ENCODE data around the gene MTMR3.
"Not testable (repeated sequence)": the region's sequence is repeated elsewhere in the genome, so short reads cannot be mapped to it uniquely, and the experiment has no call there.

MTMR3 gene

GRCh38 chr22:29860006-29860766 lies 22.8 kb upstream of the MTMR3 start:
- Histone ChIP-seq H3K9ac (no peak overlapping the region), H3K27ac (peak overlapping the region in 1 of 11 experiments; percentile 39; a peak in 2 of 22 replicates), H3K36me3 (no peaks in the 10 kb centered on the region), H3K27me3 (no peaks in the 10 kb centered on the region), H4K20me1 (no peaks in the 10 kb centered on the region), H3K4me3 (no peak overlapping the region), H3K4me2 (peak overlapping the region in 6 of 11 experiments; percentile 1 to 54 (median 35); a peak in 8 of 22 replicates), H3K4me1 (peaks cover 0 to 15% (median 5%) of the 10 kb centered on the region in 10 experiments; a peak in 9 of 20 replicates), H3K9me3 (replicated peaks in 1 of 11) (0 out of 22 replicates have a peak, but pooled peaks cover 0 to 4% (median 0%) of the 10 kb centered on the region in 11 experiments)
- TF ChIP-seq Cebpa-rat (IDR thresholded peaks at IDR 0.05): no peak

- no peak overlapping the region for H3K4me2 ChIP-seq
- H3K27ac ChIP-seq: no peak overlapping the region
- H4K20me1 ChIP-seq: no peaks in the 10 kb centered on the region
- H3K36me3 ChIP-seq: no peaks in the 10 kb centered on the region
- no peak overlapping the region for H3K4me3 ChIP-seq
- H3K9ac ChIP-seq: no peak overlapping the region
- no peak for TF ChIP-seq Cebpa-rat (IDR thresholded peaks at IDR 0.05)
- peaks cover 0 to 15% (median 5%) of the 10 kb centered on the region in 10 experiments; a peak in 9 of 20 replicates for H3K4me1 ChIP-seq
- H3K9me3 ChIP-seq (replicated peaks in 1 of 11): 0 out of 22 replicates have a peak, but pooled peaks cover 0 to 4% (median 0%) of the 10 kb centered on the region in 11 experiments
- H3K27me3 ChIP-seq: no peaks in the 10 kb centered on the region
These were observed 21.2 kb upstream of the MTMR3 start for GRCh38 chr22:29861672-29862297.

GRCh38 chr22:29865572-29865971 lies 17.4 kb upstream of the MTMR3 start:
- H3K9ac ChIP-seq; H3K9me3 ChIP-seq (replicated peaks in 1 of 11); H3K27me3 ChIP-seq; H3K4me2 ChIP-seq; H3K36me3 ChIP-seq; H3K4me3 ChIP-seq; H4K20me1 ChIP-seq; H3K4me1 ChIP-seq; H3K27ac ChIP-seq: not testable (repeated sequence)

GRCh38 chr22:29867260-29867659 lies 15.7 kb upstream of the MTMR3 start:
- Histone ChIP-seq H3K36me3 (no peaks in the 10 kb centered on the region), H3K27ac (no peak overlapping the region), H3K4me3 (no peak overlapping the region), H3K9me3 (replicated peaks in 1 of 11) (no peaks in the 10 kb centered on the region), H3K27me3 (no peaks in the 10 kb centered on the region), H3K4me2 (no peak overlapping the region), H4K20me1 (no peaks in the 10 kb centered on the region), H3K9ac (no peak overlapping the region), H3K4me1 (peaks cover 10 to 17% (median 15%) of the 10 kb centered on the region in 10 experiments)
- TF ChIP-seq Cebpa-rat (IDR thresholded peaks at IDR 0.05): no peak

GRCh38 chr22:29867851-29868250 lies 15.1 kb upstream of the MTMR3 start:
- Histone ChIP-seq H3K4me2 (no peak overlapping the region), H3K36me3 (no peaks in the 10 kb centered on the region), H3K4me3 (no peak overlapping the region), H3K27me3 (no peaks in the 10 kb centered on the region), H4K20me1 (no peaks in the 10 kb centered on the region), H3K27ac (no peak overlapping the region), H3K4me1 (peaks cover 16 to 23% (median 21%) of the 10 kb centered on the region in 10 experiments), H3K9ac (no peak overlapping the region), H3K9me3 (replicated peaks in 1 of 11) (no peaks in the 10 kb centered on the region)
- no peak for TF ChIP-seq Cebpa-rat (IDR thresholded peaks at IDR 0.05)

- no peak for TF ChIP-seq Cebpa-rat (IDR thresholded peaks at IDR 0.05)
- H3K4me3 ChIP-seq: no peak overlapping the region
- no peaks in the 10 kb centered on the region for H3K9me3 ChIP-seq (replicated peaks in 1 of 11)
- no peaks in the 10 kb centered on the region for H4K20me1 ChIP-seq
- H3K4me2 ChIP-seq: peak overlapping the region in 5 of 11 experiments; percentile 49 to 74 (median 58); a peak in 5 of 22 replicates
- H3K27ac ChIP-seq: no peak overlapping the region
- H3K9ac ChIP-seq: no peak overlapping the region
- no peaks in the 10 kb centered on the region for H3K36me3 ChIP-seq
- peaks cover 21 to 33% (median 31%) of the 10 kb centered on the region in 10 experiments for H3K4me1 ChIP-seq
- no peaks in the 10 kb centered on the region for H3K27me3 ChIP-seq
These were observed 12.4 kb upstream of the MTMR3 start for GRCh38 chr22:29870574-29870973.

- Histone ChIP-seq H3K4me1 (peaks cover 21 to 33% (median 31%) of the 10 kb centered on the region in 10 experiments), H3K4me2 (peak overlapping the region; percentile 34 to 74 (median 50)), H4K20me1 (no peaks in the 10 kb centered on the region), H3K36me3 (no peaks in the 10 kb centered on the region), H3K9ac (peak overlapping the region in 1 of 11 experiments; percentile 39; a peak in 2 of 22 replicates), H3K9me3 (replicated peaks in 1 of 11) (no peaks in the 10 kb centered on the region), H3K27ac (no peak overlapping the region), H3K27me3 (no peaks in the 10 kb centered on the region), H3K4me3 (no peak overlapping the region)
- no peak for TF ChIP-seq Cebpa-rat (IDR thresholded peaks at IDR 0.05)
These were observed 11.3 kb upstream of the MTMR3 start for GRCh38 chr22:29871684-29872083.

- no peak for TF ChIP-seq Cebpa-rat (IDR thresholded peaks at IDR 0.05)
- no peak overlapping the region for H3K4me3 ChIP-seq
- H3K27ac ChIP-seq: no peak overlapping the region
- peak overlapping the region; percentile 34 to 74 (median 50) for H3K4me2 ChIP-seq
- H3K27me3 ChIP-seq: no peaks in the 10 kb centered on the region
- H3K36me3 ChIP-seq: no peaks in the 10 kb centered on the region
- no peaks in the 10 kb centered on the region for H4K20me1 ChIP-seq
- no peak overlapping the region; a peak in 1 of 22 replicates for H3K9ac ChIP-seq
- peaks cover 21 to 34% (median 31%) of the 10 kb centered on the region in 10 experiments for H3K4me1 ChIP-seq
- no peaks in the 10 kb centered on the region for H3K9me3 ChIP-seq (replicated peaks in 1 of 11)
These were observed 10.7 kb upstream of the MTMR3 start for GRCh38 chr22:29872144-29872893.

- Histone ChIP-seq H3K27me3 (no peaks in the 10 kb centered on the region), H3K9ac (no peak overlapping the region), H3K4me1 (peaks cover 25 to 40% (median 36%) of the 10 kb centered on the region in 10 experiments), H3K9me3 (replicated peaks in 1 of 11) (no peaks in the 10 kb centered on the region), H3K4me2 (peak overlapping the region; percentile 1 to 74 (median 49); a peak in 16 of 22 replicates), H3K4me3 (no peak overlapping the region), H3K27ac (no peak overlapping the region), H4K20me1 (no peaks in the 10 kb centered on the region), H3K36me3 (no peaks in the 10 kb centered on the region)
- TF ChIP-seq Cebpa-rat (IDR thresholded peaks at IDR 0.05): no peak
These were observed 10.0 kb upstream of the MTMR3 start for GRCh38 chr22:29872989-29873388.
